IPS-15b (cell line): Measurements from ENCODE around the gene NPAS3.

Experiments
- H3K27me3 ChIP-seq: one replicate; pipeline ENCODE4 v1.6.1; 2013; ENCODE audit warnings: low read length; ENCODE audit not compliant: control insufficient read depth, insufficient read depth
- H3K36me3 ChIP-seq: one replicate; pipeline ENCODE4 v1.6.1; 2013; ENCODE audit warnings: low read length; ENCODE audit not compliant: control insufficient read depth, insufficient read depth
- H3K4me1 ChIP-seq: one replicate; pipeline ENCODE4 v1.6.1; 2013; ENCODE audit warnings: mild to moderate bottlenecking, low read length; ENCODE audit not compliant: control insufficient read depth, insufficient read depth
- H3K4me3 ChIP-seq: one replicate; pipeline ENCODE4 v1.5.1; 2013; ENCODE audit warnings: low read depth, low read length
- H3K9ac ChIP-seq: one replicate; pipeline ENCODE4 v1.6.1; 2013; ENCODE audit warnings: low read depth, mild to moderate bottlenecking, low read length
- H3K9me3 ChIP-seq: one replicate; pipeline ENCODE4 v1.6.1; 2013; ENCODE audit warnings: mild to moderate bottlenecking, low read length; ENCODE audit not compliant: control insufficient read depth, insufficient read depth

Gene NPAS3

GRCh38 chr14:33846100-33846824 is 907.6 kb downstream of the NPAS3 start:
- no peak overlapping the region for H3K4me3 ChIP-seq
- H3K9ac ChIP-seq, result no peak overlapping the region
- no peaks in the 10 kb centered on the region for H3K36me3 ChIP-seq
- H3K9me3 ChIP-seq, result no peaks in the 10 kb centered on the region
- no peaks in the 10 kb centered on the region for H3K27me3 ChIP-seq
- H3K4me1 ChIP-seq, result peaks cover 3% of the 10 kb centered on the region

GRCh38 chr14:33847066-33847465 is 908.4 kb downstream of the NPAS3 start:
- Histone ChIP-seq H3K4me1 (peaks cover 3% of the 10 kb centered on the region), H3K9me3 (no peaks in the 10 kb centered on the region), H3K9ac (no peak overlapping the region), H3K27me3 (no peaks in the 10 kb centered on the region), H3K36me3 (no peaks in the 10 kb centered on the region), H3K4me3 (no peak overlapping the region)

GRCh38 chr14:33848009-33848408 is 909.3 kb downstream of the NPAS3 start:
- Histone ChIP-seq H3K9ac (no peak overlapping the region), H3K9me3 (no peaks in the 10 kb centered on the region), H3K4me1 (peaks cover 3% of the 10 kb centered on the region), H3K36me3 (no peaks in the 10 kb centered on the region), H3K27me3 (no peaks in the 10 kb centered on the region), H3K4me3 (no peak overlapping the region)

GRCh38 chr14:33848706-33849454 is 910.2 kb downstream of the NPAS3 start:
- Histone ChIP-seq H3K9me3 (no peaks in the 10 kb centered on the region), H3K4me3 (no peak overlapping the region), H3K4me1 (peaks cover 3% of the 10 kb centered on the region), H3K27me3 (no peaks in the 10 kb centered on the region), H3K36me3 (no peaks in the 10 kb centered on the region), H3K9ac (no peak overlapping the region)

- Histone ChIP-seq H3K4me3 (no peak overlapping the region), H3K36me3 (no peaks in the 10 kb centered on the region), H3K4me1 (peaks cover 3% of the 10 kb centered on the region), H3K27me3 (no peaks in the 10 kb centered on the region), H3K9ac (no peak overlapping the region), H3K9me3 (no peaks in the 10 kb centered on the region)
Observed at GRCh38 chr14:33849455-33849801, 910.7 kb downstream of the NPAS3 start.

GRCh38 chr14:33850826-33851225 is 912.1 kb downstream of the NPAS3 start:
- no peak overlapping the region for H3K4me3 ChIP-seq
- no peaks in the 10 kb centered on the region for H3K36me3 ChIP-seq
- no peak overlapping the region for H3K9ac ChIP-seq
- no peaks in the 10 kb centered on the region for H3K27me3 ChIP-seq
- H3K9me3 ChIP-seq, result no peaks in the 10 kb centered on the region
- H3K4me1 ChIP-seq, result peaks cover 3% of the 10 kb centered on the region

GRCh38 chr14:33851366-33851765 is 912.7 kb downstream of the NPAS3 start:
- Histone ChIP-seq H3K27me3 (no peaks in the 10 kb centered on the region), H3K4me1 (peaks cover 3% of the 10 kb centered on the region), H3K36me3 (no peaks in the 10 kb centered on the region), H3K9ac (no peak overlapping the region), H3K9me3 (no peaks in the 10 kb centered on the region), H3K4me3 (no peak overlapping the region)

- Histone ChIP-seq H3K9ac (no peak overlapping the region), H3K27me3 (no peaks in the 10 kb centered on the region)
Observed at GRCh38 chr14:33851931-33852330, 913.3 kb downstream of the NPAS3 start.

More at GRCh38 chr14:33851931-33852330, 913.3 kb downstream of the NPAS3 start:
- H3K4me1 ChIP-seq, result peaks cover 3% of the 10 kb centered on the region
- H3K36me3 ChIP-seq, result no peaks in the 10 kb centered on the region
- no peak overlapping the region for H3K4me3 ChIP-seq
- no peaks in the 10 kb centered on the region for H3K9me3 ChIP-seq
